Right atrium auricular region (tissue), 2 donors: ENCODE results near the gene PGBD5. TPM values are rescaled to one million over a fixed set of nuclear protein-coding genes. Genes with fewer than 3 reads are reported as not detected.
A peak's percentile ranks its signal among the peaks of the same experiment; 100 is the strongest.
"Not testable (repeated sequence)": the region's sequence is repeated elsewhere in the genome, so short reads cannot be mapped to it uniquely, and the experiment has no call there.

ENCODE experiments used
- DNase-seq: peaks from one replicate; pipeline ENCODE4 v3.0.0-alpha.2; 2019; ENCODE audit warnings: low spot score
- H3K27ac ChIP-seq, 2 donors: fragments of 200-600 bp; sonication (generic); 1 replicate in 1 of 2; 2 replicates in 1 of 2; pipeline ENCODE4 v1.5.1; 2016 to 2019
- H3K27me3 ChIP-seq, 2 donors: fragments of 200-600 bp; sonication (generic); one replicate each; pipeline versions ENCODE4 v1.5.1 to v1.6.0; 2017 to 2019
- H3K36me3 ChIP-seq: fragments of 200-600 bp; sonication (generic); one replicate; pipeline ENCODE4 v1.5.1; 2016
- H3K4me1 ChIP-seq, 2 donors: fragments of 200-600 bp; sonication (generic); one replicate each; pipeline versions ENCODE4 v1.5.1 to v1.6.0; 2017 to 2019
- H3K4me3 ChIP-seq, 2 donors: fragments of 200-600 bp; sonication (generic); 1 replicate in 1 of 2; 2 replicates in 1 of 2; pipeline ENCODE4 v1.5.1; 2017 to 2019; ENCODE audit warnings: mild to moderate bottlenecking in 1 of 2, moderate library complexity in 1 of 2
- H3K9me3 ChIP-seq, 2 donors: fragments of 200-600 bp; sonication (generic); one replicate each; pipeline ENCODE4 v1.5.1; 2019
- CTCF ChIP-seq, 2 donors: fragments of 200-600 bp; sonication (generic); IDR thresholded peaks; one replicate each; pipeline ENCODE4 v1.5.1; 2019; ENCODE audit warnings: antibody characterized with exemption in 2 of 2
- total RNA-seq, 2 donors: library from RNA; depleted of rRNA; stranded (reverse); fragments of >200 nt; gene quantifications; one replicate each; pipeline ENCODE4 v1.1.0, GENCODE V29; 2016

The PGBD5 gene
- total RNA-seq, result 10 to 100 TPM; 13.2 to 18.5 TPM

GRCh38 chr1:230426246-230427093 lies at the start of gene PGBD5:
TSS of gene PGBD5 (minus strand) at chr1:230426332. CDS start at chr1:230425928, 404 bp downstream.
- H3K36me3 ChIP-seq, result no peaks in the 10 kb centered on the region
- peak within 1 kb of the TSS; percentile 49 to 56 for H3K4me3 ChIP-seq
- H3K4me1 ChIP-seq, result peaks cover 0 to 23% of the 10 kb centered on the region in 2 donors
- no peak for TF ChIP-seq CTCF (IDR thresholded peaks at IDR 0.05)
- DNase-seq, result no peak
- peak within 1 kb of the TSS in 1 of 2 donors; percentile 35 for H3K27ac ChIP-seq
- no peaks in the 10 kb centered on the region for H3K27me3 ChIP-seq
- no peaks in the 10 kb centered on the region for H3K9me3 ChIP-seq

- H3K9me3 ChIP-seq, DNase-seq, H3K36me3 ChIP-seq, H3K27ac ChIP-seq, H3K4me3 ChIP-seq, H3K4me1 ChIP-seq, H3K27me3 ChIP-seq: not testable (repeated sequence)
Observed at GRCh38 chr1:230474924-230475323, 48.8 kb upstream of the PGBD5 start.

- H3K27me3 ChIP-seq, H3K4me3 ChIP-seq, H3K27ac ChIP-seq, H3K36me3 ChIP-seq, H3K4me1 ChIP-seq, H3K9me3 ChIP-seq, DNase-seq: not testable (repeated sequence)
Observed at GRCh38 chr1:230470750-230471149, 44.6 kb upstream of the PGBD5 start.

GRCh38 chr1:230469271-230469670 lies 43.1 kb upstream of the PGBD5 start:
- H3K4me1 ChIP-seq, result peaks cover 0 to 4% of the 10 kb centered on the region in 2 donors

GRCh38 chr1:230465691-230466090 lies 39.6 kb upstream of the PGBD5 start:
- TF ChIP-seq CTCF (IDR thresholded peaks at IDR 0.05), result no peak
- Histone ChIP-seq H3K27me3 (no peaks in the 10 kb centered on the region), H3K27ac (no peak overlapping the region), H3K9me3 (no peaks in the 10 kb centered on the region), H3K4me3 (no peak overlapping the region), H3K36me3 (no peaks in the 10 kb centered on the region), H3K4me1 (peaks cover 0 to 14% of the 10 kb centered on the region in 2 donors)
- DNase-seq, result no peak

More at GRCh38 chr1:230469271-230469670, 43.1 kb upstream of the PGBD5 start:
- H3K27ac ChIP-seq, result no peak overlapping the region
- peaks cover 0 to 6% of the 10 kb centered on the region in 2 donors for H3K9me3 ChIP-seq
- H3K36me3 ChIP-seq, result no peaks in the 10 kb centered on the region
- H3K27me3 ChIP-seq, result no peaks in the 10 kb centered on the region
- DNase-seq, result no peak
- TF ChIP-seq CTCF (IDR thresholded peaks at IDR 0.05), result no peak
- H3K4me3 ChIP-seq, result no peak overlapping the region

- no peak for TF ChIP-seq CTCF (IDR thresholded peaks at IDR 0.05)
- Histone ChIP-seq H3K27me3 (no peaks in the 10 kb centered on the region), H3K27ac (peak overlapping the region in 1 of 2 donors; percentile 74), H3K4me1 (peaks cover 0 to 14% of the 10 kb centered on the region in 2 donors), H3K9me3 (no peaks in the 10 kb centered on the region), H3K36me3 (no peaks in the 10 kb centered on the region), H3K4me3 (no peak overlapping the region)
- DNase-seq, result no peak
Observed at GRCh38 chr1:230464671-230465070, 38.5 kb upstream of the PGBD5 start.
